Measurements from ENCODE around the gene RBMS2. TPM values are rescaled to one million over a fixed set of nuclear protein-coding genes. Genes with fewer than 3 reads are reported as not detected.
"Not testable (repeated sequence)": the region's sequence is repeated elsewhere in the genome, so short reads cannot be mapped to it uniquely, and the experiment has no call there.

RBMS2 gene
- total RNA-seq, 4 donors from 2014 or later: 14.5 to 88.0 (median 29.1) TPM

DNA sequence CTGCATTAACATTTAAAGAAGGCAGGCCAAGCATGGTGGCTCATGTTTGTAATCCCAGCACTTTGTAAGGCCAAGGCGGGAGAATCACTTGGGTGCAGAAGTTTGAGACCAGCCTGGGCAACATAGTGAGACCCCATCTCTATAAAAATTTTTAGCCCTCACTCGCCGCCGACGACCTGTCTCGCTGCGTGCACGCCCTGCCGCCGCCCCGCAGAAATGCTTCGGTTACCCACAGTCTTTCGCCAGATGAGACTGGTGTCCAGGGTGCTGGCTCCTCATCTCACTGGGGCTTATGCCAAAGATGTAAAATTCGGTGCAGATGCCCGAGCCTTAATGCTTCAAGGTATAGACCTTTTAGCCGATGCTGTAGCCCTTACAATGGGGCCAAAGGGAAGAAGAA, 10.8 kb upstream of the RBMS2 start:
- H3K4me1 ChIP-seq: peaks cover 3% of the 10 kb centered on the region
- WGBS: 90% methylated on average over 16 of the region's 16 CpGs
- no peaks in the 10 kb centered on the region for H3K36me3 ChIP-seq
- no peaks in the 10 kb centered on the region for H3K9me3 ChIP-seq
- H3K4me3 ChIP-seq: no peak overlapping the region
- TF ChIP-seq, protein P1, sequence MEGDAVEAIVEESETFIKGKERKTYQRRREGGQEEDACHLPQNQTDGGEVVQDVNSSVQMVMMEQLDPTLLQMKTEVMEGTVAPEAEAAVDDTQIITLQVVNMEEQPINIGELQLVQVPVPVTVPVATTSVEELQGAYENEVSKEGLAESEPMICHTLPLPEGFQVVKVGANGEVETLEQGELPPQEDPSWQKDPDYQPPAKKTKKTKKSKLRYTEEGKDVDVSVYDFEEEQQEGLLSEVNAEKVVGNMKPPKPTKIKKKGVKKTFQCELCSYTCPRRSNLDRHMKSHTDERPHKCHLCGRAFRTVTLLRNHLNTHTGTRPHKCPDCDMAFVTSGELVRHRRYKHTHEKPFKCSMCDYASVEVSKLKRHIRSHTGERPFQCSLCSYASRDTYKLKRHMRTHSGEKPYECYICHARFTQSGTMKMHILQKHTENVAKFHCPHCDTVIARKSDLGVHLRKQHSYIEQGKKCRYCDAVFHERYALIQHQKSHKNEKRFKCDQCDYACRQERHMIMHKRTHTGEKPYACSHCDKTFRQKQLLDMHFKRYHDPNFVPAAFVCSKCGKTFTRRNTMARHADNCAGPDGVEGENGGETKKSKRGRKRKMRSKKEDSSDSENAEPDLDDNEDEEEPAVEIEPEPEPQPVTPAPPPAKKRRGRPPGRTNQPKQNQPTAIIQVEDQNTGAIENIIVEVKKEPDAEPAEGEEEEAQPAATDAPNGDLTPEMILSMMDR (IDR thresholded peaks at IDR 0.05): no peak
- no peak for TF ChIP-seq POLR2AphosphoS5 (IDR thresholded peaks at IDR 0.05)
- TF ChIP-seq POLR2A (IDR thresholded peaks at IDR 0.05): no peak
- TF ChIP-seq EP300 (IDR thresholded peaks at IDR 0.05): no peak
- H3K27ac ChIP-seq: no peak overlapping the region
- DNase-seq (ENCODE audit: low spot score in 2 of 2): no peak
- H3K27me3 ChIP-seq: no peaks in the 10 kb centered on the region

DNA sequence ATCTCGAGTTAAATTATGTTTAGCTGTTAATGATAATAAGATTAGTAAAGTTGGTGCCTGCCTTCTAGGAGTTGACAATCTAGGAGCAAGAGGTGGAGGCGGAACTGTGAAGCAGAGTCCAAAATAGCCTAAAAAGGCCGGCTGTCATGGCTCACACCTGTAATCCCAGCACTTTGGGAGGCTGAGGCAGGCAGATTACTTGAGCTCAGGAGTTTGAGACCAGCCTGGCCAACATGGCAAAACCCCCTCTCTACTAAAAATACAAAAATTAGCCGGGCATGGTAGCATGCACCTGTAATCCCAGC, 7.7 kb upstream of the RBMS2 start:
- not testable (repeated sequence) for H3K36me3 ChIP-seq; H3K27me3 ChIP-seq; DNase-seq (ENCODE audit: low spot score in 2 of 2); H3K9me3 ChIP-seq; H3K4me3 ChIP-seq; H3K27ac ChIP-seq; H3K4me1 ChIP-seq
- WGBS: 61% methylated on average over 4 of the region's 4 CpGs

DNA sequence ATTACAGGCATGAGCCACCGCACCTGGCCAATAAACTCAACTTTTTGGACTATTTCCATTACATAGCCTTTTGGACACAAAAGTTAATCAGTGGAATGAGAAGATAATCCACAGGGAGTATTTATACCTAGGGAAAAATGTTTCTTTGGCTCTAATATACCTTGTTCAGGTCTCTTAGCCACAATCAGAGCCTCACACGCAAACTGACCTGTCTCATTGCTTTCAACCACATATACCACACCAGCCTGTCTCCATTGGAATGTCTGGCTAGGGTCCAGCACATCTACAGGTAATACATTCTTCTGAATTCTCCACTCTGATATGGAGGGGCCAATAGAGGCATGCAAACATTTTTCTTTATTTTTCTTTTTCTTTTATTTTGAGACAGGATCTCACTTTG, 3.8 kb upstream of the RBMS2 start:
- TF ChIP-seq POLR2A (IDR thresholded peaks at IDR 0.05) (no peak), POLR2AphosphoS5 (IDR thresholded peaks at IDR 0.05) (no peak), EP300 (IDR thresholded peaks at IDR 0.05) (no peak)
- TF ChIP-seq, protein P1 (IDR thresholded peaks at IDR 0.05): no peak
- Histone ChIP-seq H3K9me3 (no peaks in the 10 kb centered on the region), H3K36me3 (no peaks in the 10 kb centered on the region), H3K27ac (no peak overlapping the region), H3K27me3 (no peaks in the 10 kb centered on the region), H3K4me3 (no peak overlapping the region), H3K4me1 (peaks cover 23% of the 10 kb centered on the region)
- 83% methylated on average over 2 of the region's 2 CpGs for WGBS
- DNase-seq (ENCODE audit: low spot score in 2 of 2): no peak

DNA sequence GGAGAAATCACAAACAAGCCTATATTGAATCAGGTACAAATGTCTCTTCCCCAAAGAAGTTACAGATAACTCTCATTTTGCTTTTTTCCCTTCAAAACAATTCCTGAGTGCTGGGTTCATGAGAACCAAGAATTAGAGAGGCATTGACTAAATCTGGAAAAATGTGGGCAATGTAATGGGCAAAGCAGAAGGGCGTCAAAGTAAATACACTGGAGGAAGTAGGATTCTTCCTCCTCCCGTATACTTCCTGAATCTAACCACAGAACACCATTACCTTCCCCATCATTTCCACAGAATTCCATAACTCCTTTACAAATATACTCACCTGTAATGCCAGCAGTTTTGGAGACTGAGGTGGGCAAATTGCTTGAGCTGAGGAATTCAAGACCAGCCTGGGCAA, 3.0 kb upstream of the RBMS2 start:
- Histone ChIP-seq H3K36me3 (no peaks in the 10 kb centered on the region), H3K4me1 (peaks cover 28% of the 10 kb centered on the region), H3K9me3 (no peaks in the 10 kb centered on the region), H3K27me3 (no peaks in the 10 kb centered on the region), H3K4me3 (no peak overlapping the region), H3K27ac (no peak overlapping the region)
- no peak for DNase-seq (ENCODE audit: low spot score in 2 of 2)
- TF ChIP-seq POLR2A (IDR thresholded peaks at IDR 0.05): no peak
- TF ChIP-seq, protein P1 (IDR thresholded peaks at IDR 0.05): no peak
- no peak for TF ChIP-seq EP300 (IDR thresholded peaks at IDR 0.05)
- no peak for TF ChIP-seq POLR2AphosphoS5 (IDR thresholded peaks at IDR 0.05)
- 65% methylated on average over 2 of the region's 2 CpGs for WGBS

DNA sequence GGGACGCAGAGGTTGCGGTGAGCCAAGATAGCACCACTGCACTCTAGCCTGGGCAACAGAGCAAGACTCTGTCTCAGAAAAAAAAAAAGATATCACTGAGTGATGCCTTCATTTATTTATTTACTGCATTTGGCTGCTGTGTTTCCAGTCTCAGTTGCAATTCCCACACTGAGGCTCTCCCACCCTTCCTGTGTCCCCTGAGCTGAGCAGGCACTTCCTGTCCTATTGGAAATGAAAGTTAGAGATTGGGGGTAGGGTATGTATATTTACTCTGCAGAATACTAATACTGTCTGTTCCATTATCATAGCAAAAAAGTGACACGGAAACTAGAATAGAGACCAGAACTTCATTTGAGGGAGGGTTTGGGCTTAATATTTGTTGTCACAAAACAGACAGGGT, 1.6 kb upstream of the RBMS2 start:
- H3K4me1 ChIP-seq: peaks cover 37% of the 10 kb centered on the region

DNA sequence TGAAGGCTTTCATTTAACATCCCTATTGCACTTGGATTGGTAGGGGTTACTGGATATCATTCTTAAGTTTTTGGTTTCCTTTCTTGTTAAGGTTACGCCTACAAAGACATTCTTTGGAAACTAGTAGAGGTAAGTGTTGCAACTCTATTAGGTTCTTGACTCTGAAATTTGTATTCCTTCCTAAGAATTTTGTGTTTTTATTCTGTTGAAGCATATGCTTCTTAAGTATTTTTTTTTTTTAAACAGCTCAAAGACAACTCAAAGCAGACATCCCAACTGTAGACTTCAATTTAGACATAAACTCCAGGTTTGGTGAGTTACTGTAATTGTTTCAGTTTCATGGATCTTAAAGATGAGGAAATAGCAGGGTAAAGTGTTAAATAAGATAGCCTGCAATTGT, 1.1 kb upstream of the RBMS2 start:
- Histone ChIP-seq H3K4me1 (peaks cover 37% of the 10 kb centered on the region), H3K36me3 (no peaks in the 10 kb centered on the region), H3K27me3 (no peaks in the 10 kb centered on the region), H3K9me3 (no peaks in the 10 kb centered on the region), H3K4me3 (peak overlapping the region; percentile 62), H3K27ac (peak overlapping the region; percentile 90)
- no peak for DNase-seq (ENCODE audit: low spot score in 2 of 2)
- 35% methylated on average over 1 of the region's 1 CpG for WGBS
- TF ChIP-seq, protein P1 (IDR thresholded peaks at IDR 0.05): no peak
- TF ChIP-seq EP300 (IDR thresholded peaks at IDR 0.05) (no peak), POLR2A (IDR thresholded peaks at IDR 0.05) (no peak), POLR2AphosphoS5 (IDR thresholded peaks at IDR 0.05) (no peak)

More for the DNA sequence above, 1.6 kb upstream of the RBMS2 start:
- Histone ChIP-seq H3K9me3 (no peaks in the 10 kb centered on the region), H3K27me3 (no peaks in the 10 kb centered on the region), H3K4me3 (no peak overlapping the region), H3K36me3 (no peaks in the 10 kb centered on the region), H3K27ac (peak overlapping the region; percentile 90)
- 72% methylated on average over 3 of the region's 3 CpGs for WGBS
- no peak for DNase-seq (ENCODE audit: low spot score in 2 of 2)
- no peak for TF ChIP-seq EP300 (IDR thresholded peaks at IDR 0.05)
- no peak for TF ChIP-seq POLR2AphosphoS5 (IDR thresholded peaks at IDR 0.05)
- TF ChIP-seq, protein P1 (IDR thresholded peaks at IDR 0.05): no peak
- TF ChIP-seq POLR2A (IDR thresholded peaks at IDR 0.05): no peak
